Middle frontal gyrus (tissue), 1 donor: ENCODE results near the gene CST9.

ENCODE experiments used
- DNase-seq: peaks from one replicate; pipeline ENCODE4 v3.0.0-alpha.2; 2015; ENCODE audit warnings: low spot score; ENCODE audit errors: extremely low spot score

The CST9 gene

GRCh38 chr20:23605867-23606651, at the start of gene CST9:
Gene CST9 (minus strand): TSS chr20:23605917. CDS start chr20:23605864, 53 bp downstream.
- DNase-seq = no peak

- no peak for DNase-seq
Observed at GRCh38 chr20:23654717-23655116, 49.0 kb upstream of the CST9 start.

GRCh38 chr20:23654000-23654399, 48.3 kb upstream of the CST9 start:
- DNase-seq = no peak

GRCh38 chr20:23653400-23653938, 47.8 kb upstream of the CST9 start:
- no peak for DNase-seq

GRCh38 chr20:23652926-23653325, 47.2 kb upstream of the CST9 start:
- DNase-seq = no peak

GRCh38 chr20:23652371-23652770, 46.7 kb upstream of the CST9 start:
- DNase-seq = no peak

- no peak for DNase-seq
Observed at GRCh38 chr20:23651117-23651516, 45.4 kb upstream of the CST9 start.

GRCh38 chr20:23649830-23650417, 44.2 kb upstream of the CST9 start:
- DNase-seq = no peak

GRCh38 chr20:23649242-23649641, 43.5 kb upstream of the CST9 start:
- DNase-seq = no peak

- no peak for DNase-seq
Observed at GRCh38 chr20:23647346-23647745, 41.6 kb upstream of the CST9 start.

GRCh38 chr20:23646106-23646873, 40.6 kb upstream of the CST9 start:
- DNase-seq = no peak

GRCh38 chr20:23645575-23645974, 39.9 kb upstream of the CST9 start:
- no peak for DNase-seq

- DNase-seq = no peak
Observed at GRCh38 chr20:23644164-23644563, 38.4 kb upstream of the CST9 start.

GRCh38 chr20:23643659-23644058, 37.9 kb upstream of the CST9 start:
- DNase-seq = no peak

GRCh38 chr20:23641936-23642751, 36.4 kb upstream of the CST9 start:
- DNase-seq = no peak

GRCh38 chr20:23640671-23641667, 35.3 kb upstream of the CST9 start:
- DNase-seq = no peak

- no peak for DNase-seq
Observed at GRCh38 chr20:23640018-23640601, 34.4 kb upstream of the CST9 start.

GRCh38 chr20:23639490-23639958, 33.8 kb upstream of the CST9 start:
- no peak for DNase-seq

- DNase-seq = no peak
Observed at GRCh38 chr20:23638309-23638708, 32.6 kb upstream of the CST9 start.
